Rectal smooth muscle tissue (tissue), 1 donor: ENCODE measurements around the gene TMEM156.

Experiments used
- H3K27ac ChIP-seq: one replicate; pipeline ENCODE4 v1.7.0; 2013; ENCODE audit warnings: low read depth, low read length, inconsistent platforms
- H3K27me3 ChIP-seq: one replicate; pipeline ENCODE4 v1.7.0; 2013; ENCODE audit warnings: low read length; ENCODE audit not compliant: control insufficient read depth, insufficient read depth
- H3K36me3 ChIP-seq: one replicate; pipeline ENCODE4 v1.7.0; 2013; ENCODE audit warnings: low read length; ENCODE audit not compliant: control insufficient read depth, insufficient read depth
- H3K4me1 ChIP-seq: one replicate; pipeline ENCODE4 v1.7.0; 2013; ENCODE audit warnings: low read length; ENCODE audit not compliant: control insufficient read depth, insufficient read depth
- H3K4me3 ChIP-seq: one replicate; pipeline ENCODE4 v1.7.0; 2013; ENCODE audit warnings: low read length
- H3K9ac ChIP-seq: one replicate; pipeline ENCODE4 v1.7.0; 2013; ENCODE audit warnings: low read length

TMEM156 gene

GRCh38 chr4:39032218-39033085 is at the start of gene TMEM156:
Gene TMEM156 (minus strand): TSS chr4:39032409. CDS start chr4:39032313, 96 bp downstream.
- H3K9ac ChIP-seq = no peak within 1 kb of the TSS
- H3K27me3 ChIP-seq = no peaks in the 10 kb centered on the region
- no peak within 1 kb of the TSS for H3K27ac ChIP-seq
- H3K4me1 ChIP-seq = no peaks in the 10 kb centered on the region
- no peak within 1 kb of the TSS for H3K4me3 ChIP-seq
- H3K36me3 ChIP-seq = no peaks in the 10 kb centered on the region

- Histone ChIP-seq H3K4me3 (no peak overlapping the region), H3K36me3 (peaks cover 2% of the 10 kb centered on the region), H3K27ac (no peak overlapping the region), H3K4me1 (no peaks in the 10 kb centered on the region), H3K27me3 (no peaks in the 10 kb centered on the region), H3K9ac (no peak overlapping the region)
These were observed 46.6 kb upstream of the TMEM156 start for GRCh38 chr4:39078829-39079228.

GRCh38 chr4:39068907-39069306 is 36.7 kb upstream of the TMEM156 start:
- no peak overlapping the region for H3K27ac ChIP-seq
- no peak overlapping the region for H3K4me3 ChIP-seq
- H3K9ac ChIP-seq = no peak overlapping the region
- H3K27me3 ChIP-seq = no peaks in the 10 kb centered on the region
- H3K36me3 ChIP-seq = no peaks in the 10 kb centered on the region
- H3K4me1 ChIP-seq = peaks cover 7% of the 10 kb centered on the region

GRCh38 chr4:39067451-39067850 is 35.2 kb upstream of the TMEM156 start:
- no peak overlapping the region for H3K9ac ChIP-seq
- no peaks in the 10 kb centered on the region for H3K36me3 ChIP-seq
- no peak overlapping the region for H3K27ac ChIP-seq
- no peaks in the 10 kb centered on the region for H3K27me3 ChIP-seq
- no peak overlapping the region for H3K4me3 ChIP-seq
- H3K4me1 ChIP-seq = peaks cover 10% of the 10 kb centered on the region

- Histone ChIP-seq H3K36me3 (no peaks in the 10 kb centered on the region), H3K27me3 (no peaks in the 10 kb centered on the region), H3K4me1 (peaks cover 11% of the 10 kb centered on the region), H3K9ac (no peak overlapping the region), H3K27ac (no peak overlapping the region), H3K4me3 (no peak overlapping the region)
These were observed 34.8 kb upstream of the TMEM156 start for GRCh38 chr4:39067031-39067430.

GRCh38 chr4:39066371-39066770 is 34.2 kb upstream of the TMEM156 start:
- H3K9ac ChIP-seq = no peak overlapping the region
- no peaks in the 10 kb centered on the region for H3K36me3 ChIP-seq
- H3K27ac ChIP-seq = no peak overlapping the region
- H3K4me3 ChIP-seq = no peak overlapping the region
- peaks cover 11% of the 10 kb centered on the region for H3K4me1 ChIP-seq
- H3K27me3 ChIP-seq = no peaks in the 10 kb centered on the region

- Histone ChIP-seq H3K27me3 (no peaks in the 10 kb centered on the region), H3K4me1 (peaks cover 11% of the 10 kb centered on the region), H3K9ac (no peak overlapping the region), H3K4me3 (no peak overlapping the region), H3K36me3 (no peaks in the 10 kb centered on the region), H3K27ac (no peak overlapping the region)
These were observed 31.2 kb upstream of the TMEM156 start for GRCh38 chr4:39063430-39063829.

- H3K27me3 ChIP-seq = no peaks in the 10 kb centered on the region
- H3K9ac ChIP-seq = no peak overlapping the region
- H3K4me1 ChIP-seq = peaks cover 11% of the 10 kb centered on the region
- H3K4me3 ChIP-seq = no peak overlapping the region
- no peaks in the 10 kb centered on the region for H3K36me3 ChIP-seq
- no peak overlapping the region for H3K27ac ChIP-seq
These were observed 30.5 kb upstream of the TMEM156 start for GRCh38 chr4:39062770-39063097.

GRCh38 chr4:39062094-39062769 is 30.0 kb upstream of the TMEM156 start, which contains the start of gene KLHL5:
Gene KLHL5 (plus strand): TSS chr4:39062232. CDS start chr4:39062653, 421 bp downstream.
- no peak within 1 kb of the TSS for H3K4me3 ChIP-seq
- H3K9ac ChIP-seq = no peak within 1 kb of the TSS
- peaks cover 10% of the 10 kb centered on the region for H3K4me1 ChIP-seq
- H3K36me3 ChIP-seq = no peaks in the 10 kb centered on the region
- no peak within 1 kb of the TSS for H3K27ac ChIP-seq
- no peaks in the 10 kb centered on the region for H3K27me3 ChIP-seq

- H3K9ac ChIP-seq = no peak overlapping the region
- no peaks in the 10 kb centered on the region for H3K36me3 ChIP-seq
- H3K27me3 ChIP-seq = no peaks in the 10 kb centered on the region
- H3K4me1 ChIP-seq = peaks cover 7% of the 10 kb centered on the region
- H3K4me3 ChIP-seq = no peak overlapping the region
- no peak overlapping the region for H3K27ac ChIP-seq
These were observed 29.2 kb upstream of the TMEM156 start for GRCh38 chr4:39061457-39061856.

- Histone ChIP-seq H3K9ac (no peak overlapping the region), H3K27me3 (no peaks in the 10 kb centered on the region), H3K27ac (no peak overlapping the region), H3K4me1 (peaks cover 4% of the 10 kb centered on the region), H3K4me3 (no peak overlapping the region), H3K36me3 (no peaks in the 10 kb centered on the region)
These were observed 23.8 kb upstream of the TMEM156 start for GRCh38 chr4:39056023-39056422.

GRCh38 chr4:39054497-39054896 is 22.3 kb upstream of the TMEM156 start:
- Histone ChIP-seq H3K27me3 (no peaks in the 10 kb centered on the region), H3K4me1 (peaks cover 4% of the 10 kb centered on the region), H3K27ac (no peak overlapping the region)

More at GRCh38 chr4:39054497-39054896, 22.3 kb upstream of the TMEM156 start:
- H3K36me3 ChIP-seq = no peaks in the 10 kb centered on the region
- H3K4me3 ChIP-seq = no peak overlapping the region
- H3K9ac ChIP-seq = no peak overlapping the region
